ENCODE measurements around the gene CD7. TPM values are rescaled to one million over a fixed set of nuclear protein-coding genes. Genes with fewer than 3 reads are reported as not detected.

CD7 gene
- total RNA-seq, 1 experiment from 2014 or later: 0.77 TPM

- intact Hi-C loops (cut with micrococcal nuclease; ENCODE audit: unreplicated experiment): no loop called here
- peaks cover 42% of the 10 kb centered on the region for H3K4me1 ChIP-seq (ENCODE audit: control insufficient read depth, insufficient read depth, low read length)
These were observed 9.9 kb upstream of the CD7 start for GRCh38 chr17:82327289-82327688.

DNA sequence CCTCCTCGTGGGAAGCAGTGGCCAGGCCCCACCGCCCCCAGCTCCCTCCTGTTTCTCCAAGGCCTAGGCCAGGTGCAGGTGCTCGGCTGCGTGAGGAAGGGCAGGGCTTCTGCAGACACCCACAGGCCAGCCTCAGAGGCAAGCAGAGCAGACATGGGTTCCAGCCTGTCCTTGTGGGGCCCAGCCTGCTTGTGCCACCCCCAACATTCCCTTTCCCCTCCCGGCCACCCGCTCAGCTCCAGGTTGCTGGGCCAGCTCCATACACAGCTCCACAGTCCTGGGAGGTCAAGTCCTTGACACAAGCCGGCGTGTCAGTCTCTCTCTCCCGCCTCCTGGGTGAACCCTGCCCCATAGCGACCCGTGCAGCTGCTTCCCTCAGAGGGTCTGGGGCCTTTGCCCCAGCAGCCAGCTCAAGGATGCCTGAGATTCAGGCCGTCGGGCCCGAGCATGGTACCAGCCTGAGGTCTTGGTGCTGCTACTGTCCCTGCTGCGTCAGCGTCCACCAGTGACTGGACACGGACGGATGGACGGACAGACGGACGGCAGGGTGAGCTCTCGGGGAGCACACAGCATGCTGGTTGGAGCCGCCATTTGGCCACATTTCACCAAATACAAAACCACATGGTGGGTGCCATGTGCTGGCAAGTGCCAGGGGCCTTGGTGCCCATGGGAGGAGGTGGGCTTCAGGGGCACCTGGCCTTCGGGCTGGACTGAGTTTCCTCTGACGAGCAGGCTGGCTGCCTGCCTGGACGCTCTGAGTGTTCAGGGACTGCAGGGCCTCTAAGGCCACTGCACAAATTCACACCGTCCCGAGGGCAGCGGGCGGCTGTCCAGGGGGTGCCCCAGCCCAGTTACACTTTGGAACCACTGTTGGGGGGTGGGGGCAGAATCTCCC lies 8.1 kb upstream of the CD7 start:
- no TSS peak for BruUV-seq (replicated peaks)
- H3K9me3 ChIP-seq (ENCODE audit: control insufficient read depth, insufficient read depth, low read depth, low read length): no peaks in the 10 kb centered on the region
- ChIA-PET CTCF (interaction anchor here (1.0 kb wide), 1 partner anchor 24 kb away, joined by 11 read pairs; no protein-coding TSS in a partner anchor), POLR2A (interaction anchor here (0.6 kb wide), 1 partner anchor 31 kb away, joined by 4 read pairs; no protein-coding TSS in a partner anchor)
- ATAC-seq (no peak), DNase-seq (ENCODE audit: low read depth, low spot score) (no peak)
- intact Hi-C loops (cut with micrococcal nuclease; ENCODE audit: unreplicated experiment): no loop called here
- no peaks in the 10 kb centered on the region for H3K36me3 ChIP-seq (ENCODE audit: control insufficient read depth, insufficient read depth, low read length)
- peaks cover 39% of the 10 kb centered on the region for H3K4me1 ChIP-seq (ENCODE audit: control insufficient read depth, insufficient read depth, low read length)
- H3K27me3 ChIP-seq (ENCODE audit: control insufficient read depth, insufficient read depth, low read length): no peaks in the 10 kb centered on the region
- in situ Hi-C loops (cut with HindIII; ENCODE audit: low pct_unique_long_range_greater_than_20kb, low sequenced_read_pairs): no loop called here
- no peak overlapping the region for H3K27ac ChIP-seq (ENCODE audit: low read length)
- TF ChIP-seq TCF7L2 (IDR thresholded peaks at IDR 0.05; ENCODE audit: low read depth, low read length) (no peak), CTCF (IDR thresholded peaks at IDR 0.05) (no peak), SIN3A (IDR thresholded peaks at IDR 0.05; ENCODE audit: borderline replicate concordance, insufficient read depth, low read depth, low read length) (no peak), POLR2AphosphoS5 (IDR thresholded peaks at IDR 0.05; ENCODE audit: low read depth, low read length) (no peak)
- TF ChIP-seq, protein P1, sequence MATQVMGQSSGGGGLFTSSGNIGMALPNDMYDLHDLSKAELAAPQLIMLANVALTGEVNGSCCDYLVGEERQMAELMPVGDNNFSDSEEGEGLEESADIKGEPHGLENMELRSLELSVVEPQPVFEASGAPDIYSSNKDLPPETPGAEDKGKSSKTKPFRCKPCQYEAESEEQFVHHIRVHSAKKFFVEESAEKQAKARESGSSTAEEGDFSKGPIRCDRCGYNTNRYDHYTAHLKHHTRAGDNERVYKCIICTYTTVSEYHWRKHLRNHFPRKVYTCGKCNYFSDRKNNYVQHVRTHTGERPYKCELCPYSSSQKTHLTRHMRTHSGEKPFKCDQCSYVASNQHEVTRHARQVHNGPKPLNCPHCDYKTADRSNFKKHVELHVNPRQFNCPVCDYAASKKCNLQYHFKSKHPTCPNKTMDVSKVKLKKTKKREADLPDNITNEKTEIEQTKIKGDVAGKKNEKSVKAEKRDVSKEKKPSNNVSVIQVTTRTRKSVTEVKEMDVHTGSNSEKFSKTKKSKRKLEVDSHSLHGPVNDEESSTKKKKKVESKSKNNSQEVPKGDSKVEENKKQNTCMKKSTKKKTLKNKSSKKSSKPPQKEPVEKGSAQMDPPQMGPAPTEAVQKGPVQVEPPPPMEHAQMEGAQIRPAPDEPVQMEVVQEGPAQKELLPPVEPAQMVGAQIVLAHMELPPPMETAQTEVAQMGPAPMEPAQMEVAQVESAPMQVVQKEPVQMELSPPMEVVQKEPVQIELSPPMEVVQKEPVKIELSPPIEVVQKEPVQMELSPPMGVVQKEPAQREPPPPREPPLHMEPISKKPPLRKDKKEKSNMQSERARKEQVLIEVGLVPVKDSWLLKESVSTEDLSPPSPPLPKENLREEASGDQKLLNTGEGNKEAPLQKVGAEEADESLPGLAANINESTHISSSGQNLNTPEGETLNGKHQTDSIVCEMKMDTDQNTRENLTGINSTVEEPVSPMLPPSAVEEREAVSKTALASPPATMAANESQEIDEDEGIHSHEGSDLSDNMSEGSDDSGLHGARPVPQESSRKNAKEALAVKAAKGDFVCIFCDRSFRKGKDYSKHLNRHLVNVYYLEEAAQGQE (IDR thresholded peaks at IDR 0.05; ENCODE audit: insufficient read depth in 1 of 2, low read depth in 2 of 2, low read length in 1 of 2): no peak
- no peak overlapping the region for H3K4me3 ChIP-seq (ENCODE audit: low read depth in 2 of 2, low read length in 2 of 2)

More at GRCh38 chr17:82327289-82327688, 9.9 kb upstream of the CD7 start:
- no peaks in the 10 kb centered on the region for H3K9me3 ChIP-seq (ENCODE audit: control insufficient read depth, insufficient read depth, low read depth, low read length)
- CTCF ChIA-PET: interaction anchor here (0.5 kb wide), 1 partner anchor 57 kb away, joined by 4 read pairs; no protein-coding TSS in a partner anchor
- ATAC-seq (no peak), DNase-seq (ENCODE audit: low read depth, low spot score) (no peak)
- no peaks in the 10 kb centered on the region for H3K27me3 ChIP-seq (ENCODE audit: control insufficient read depth, insufficient read depth, low read length)
- TF ChIP-seq CTCF (IDR thresholded peaks at IDR 0.05) (no peak), TCF7L2 (IDR thresholded peaks at IDR 0.05; ENCODE audit: low read depth, low read length) (no peak), POLR2AphosphoS5 (IDR thresholded peaks at IDR 0.05; ENCODE audit: low read depth, low read length) (no peak), SIN3A (IDR thresholded peaks at IDR 0.05; ENCODE audit: borderline replicate concordance, insufficient read depth, low read depth, low read length) (no peak)
- TF ChIP-seq, protein P1 (IDR thresholded peaks at IDR 0.05; ENCODE audit: insufficient read depth in 1 of 2, low read depth in 2 of 2, low read length in 1 of 2): no peak
- no peaks in the 10 kb centered on the region; the same call in 1 of the 2 replicates for H3K36me3 ChIP-seq (ENCODE audit: control insufficient read depth, insufficient read depth, low read length)
- in situ Hi-C loops (cut with HindIII; ENCODE audit: low pct_unique_long_range_greater_than_20kb, low sequenced_read_pairs): no loop called here
- POLR2A ChIA-PET: no interaction called here
- H3K27ac ChIP-seq (ENCODE audit: low read length): no peak overlapping the region
- BruUV-seq (replicated peaks): no TSS peak
- H3K4me3 ChIP-seq (ENCODE audit: low read depth in 2 of 2, low read length in 2 of 2): no peak overlapping the region

Measured in Panc1 (cell line).